Body of pancreas (tissue), 4 donors: ENCODE measurements around the gene NTF3. TPM values are rescaled to one million over a fixed set of nuclear protein-coding genes. Genes with fewer than 3 reads are reported as not detected.

ENCODE experiments used
- ATAC-seq: fragments of 150-250 bp; one replicate; pipeline ENCODE4 v1.9.1; 2016
- DNase-seq, 4 donors: peaks; one replicate each; pipeline ENCODE4 v3.0.0-alpha.2; 2019
- H3K27ac ChIP-seq, 4 donors: fragments of 200-600 bp; sonication (generic); 1 replicate in 3 of 4; 2 replicates in 1 of 4; pipeline versions ENCODE4 v1.5.1 to v1.6.1; 2016 to 2019; ENCODE audit warnings: mild to moderate bottlenecking in 1 of 4, mixed read lengths in 1 of 4, moderate library complexity in 1 of 4
- H3K27me3 ChIP-seq, 2 donors: fragments of 200-600 bp; sonication (generic); one replicate each; pipeline ENCODE4 v1.6.0; 2016; ENCODE audit warnings: mild to moderate bottlenecking in 1 of 2
- H3K36me3 ChIP-seq, 2 donors: fragments of 200-600 bp; sonication (generic); replicated peaks in 1 of 2; 2 replicates each; pipeline ENCODE4 v1.5.1; 2016; ENCODE audit warnings: low read depth in 2 of 2; ENCODE audit not compliant: insufficient read depth in 1 of 2
- H3K4me1 ChIP-seq: fragments of 200-600 bp; sonication (generic); one replicate; pipeline ENCODE4 v1.6.0; 2016
- H3K4me3 ChIP-seq, 2 donors: fragments of 200-600 bp; sonication (generic); 1 replicate in 1 of 2; 2 replicates in 1 of 2; pipeline ENCODE4 v1.5.1; 2016 to 2019
- H3K9me3 ChIP-seq, 3 donors: fragments of 200-600 bp; sonication (generic); 1 replicate in 2 of 3; 2 replicates in 1 of 3; pipeline ENCODE4 v1.5.1; 2016
- POLR2A ChIP-seq, 3 donors: fragments of 450-650 bp; IDR thresholded peaks; one replicate each; pipeline ENCODE4 v1.6.1; 2016; ENCODE audit warnings: antibody characterized with exemption in 3 of 3, mild to moderate bottlenecking in 2 of 3
- WGBS, 2 donors: methylation state at CpG; one replicate each; pipeline ENCODE4 v1.1.5; 2017; 5-methylcytosine and 5-hydroxymethylcytosine counted together
- intact Hi-C: fragments of 100-400 bp; cut with DNase I; formaldehyde crosslinking; loops from one replicate; pipeline ENCODE4 v1.15.1; 2023
- total RNA-seq, 2 donors: library from RNA; depleted of rRNA; stranded (reverse); fragments of >200 nt; gene quantifications; one replicate each; pipeline ENCODE4 v1.1.0, GENCODE V29; 2016
- TF ChIP-seq, protein P1 (sequence below), 7 experiments: fragments of 450-650 bp in 4 of 7; fragments of 200-600 bp in 3 of 7; sonication (generic) in 3 of 7; IDR thresholded peaks; one replicate each; pipeline ENCODE4 v1.5.1; 2016 to 2019; ENCODE audit warnings: antibody characterized with exemption in 7 of 7

NTF3 gene
- total RNA-seq, 2 donors from 2014 or later, result not detected

- intact Hi-C loops, result no loop called here
- Histone ChIP-seq H3K27me3 (no peaks in the 10 kb centered on the region), H3K4me1 (no peaks in the 10 kb centered on the region), H3K27ac (no peak overlapping the region), H3K9me3 (no peaks in the 10 kb centered on the region), H3K4me3 (no peak overlapping the region), H3K36me3 (no peaks in the 10 kb centered on the region)
- ATAC-seq (no peak), DNase-seq (no peak)
- WGBS, 2 donors, result 76 to 77% methylated on average over 20 of the region's 20 CpGs
- TF ChIP-seq, protein P1, sequence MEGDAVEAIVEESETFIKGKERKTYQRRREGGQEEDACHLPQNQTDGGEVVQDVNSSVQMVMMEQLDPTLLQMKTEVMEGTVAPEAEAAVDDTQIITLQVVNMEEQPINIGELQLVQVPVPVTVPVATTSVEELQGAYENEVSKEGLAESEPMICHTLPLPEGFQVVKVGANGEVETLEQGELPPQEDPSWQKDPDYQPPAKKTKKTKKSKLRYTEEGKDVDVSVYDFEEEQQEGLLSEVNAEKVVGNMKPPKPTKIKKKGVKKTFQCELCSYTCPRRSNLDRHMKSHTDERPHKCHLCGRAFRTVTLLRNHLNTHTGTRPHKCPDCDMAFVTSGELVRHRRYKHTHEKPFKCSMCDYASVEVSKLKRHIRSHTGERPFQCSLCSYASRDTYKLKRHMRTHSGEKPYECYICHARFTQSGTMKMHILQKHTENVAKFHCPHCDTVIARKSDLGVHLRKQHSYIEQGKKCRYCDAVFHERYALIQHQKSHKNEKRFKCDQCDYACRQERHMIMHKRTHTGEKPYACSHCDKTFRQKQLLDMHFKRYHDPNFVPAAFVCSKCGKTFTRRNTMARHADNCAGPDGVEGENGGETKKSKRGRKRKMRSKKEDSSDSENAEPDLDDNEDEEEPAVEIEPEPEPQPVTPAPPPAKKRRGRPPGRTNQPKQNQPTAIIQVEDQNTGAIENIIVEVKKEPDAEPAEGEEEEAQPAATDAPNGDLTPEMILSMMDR (IDR thresholded peaks at IDR 0.05), result no peak
- no peak for TF ChIP-seq POLR2A (IDR thresholded peaks at IDR 0.05)
These were observed 89.8 kb downstream of the NTF3 start for GRCh38 chr12:5521456-5522325.

- TF ChIP-seq POLR2A (IDR thresholded peaks at IDR 0.05), result no peak
- TF ChIP-seq, protein P1 (IDR thresholded peaks at IDR 0.05), result no peak
- DNase-seq (no peak), ATAC-seq (no peak)
- intact Hi-C loops, result no loop called here
- WGBS, 2 donors, result 67 to 73% methylated on average over 10 of the region's 11 CpGs
- Histone ChIP-seq H3K4me1 (no peaks in the 10 kb centered on the region), H3K9me3 (no peaks in the 10 kb centered on the region), H3K36me3 (no peaks in the 10 kb centered on the region), H3K27me3 (no peaks in the 10 kb centered on the region), H3K27ac (no peak overlapping the region), H3K4me3 (no peak overlapping the region)
These were observed 90.8 kb downstream of the NTF3 start for GRCh38 chr12:5522432-5523335.

DNA sequence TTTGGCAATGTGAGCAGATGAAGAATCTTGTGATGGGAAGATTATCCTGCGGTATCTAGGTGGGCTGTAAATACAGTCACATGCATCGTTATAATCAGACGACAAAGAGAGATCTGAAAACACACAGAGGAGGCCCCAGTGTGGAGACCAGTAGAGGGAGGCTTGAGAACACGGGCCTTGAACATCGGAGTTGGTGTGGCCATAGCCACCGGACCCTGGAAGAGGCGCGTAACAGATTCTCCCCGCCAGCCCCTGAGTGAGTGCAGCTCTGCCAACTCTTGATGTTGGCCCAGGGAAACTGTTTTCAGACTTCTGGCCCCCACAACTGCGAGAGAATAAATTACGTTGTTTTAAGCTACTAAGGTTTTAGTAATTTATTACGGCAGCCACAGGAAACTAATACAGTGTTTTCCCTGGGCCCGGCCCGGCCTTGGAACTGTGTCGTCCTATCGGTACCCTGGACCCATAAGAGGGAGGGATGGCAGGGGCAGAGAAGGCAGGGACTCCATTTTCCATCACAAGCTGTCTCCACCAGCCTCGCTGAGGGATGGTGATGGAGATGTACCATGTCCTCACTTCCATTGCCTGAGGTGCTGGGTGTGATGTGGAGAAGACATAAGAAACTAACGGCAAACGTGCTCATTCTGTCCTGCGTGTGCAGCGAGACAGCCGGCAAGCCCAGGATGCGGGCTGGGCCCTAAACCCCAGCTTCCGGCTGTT lies 91.6 kb downstream of the NTF3 start:
- 82 to 83% methylated on average over 24 of the region's 24 CpGs for whole genome bisulfite sequencing, 2 donors
- Histone ChIP-seq H3K27ac (no peak overlapping the region), H3K27me3 (no peaks in the 10 kb centered on the region), H3K9me3 (no peaks in the 10 kb centered on the region), H3K36me3 (no peaks in the 10 kb centered on the region), H3K4me1 (no peaks in the 10 kb centered on the region), H3K4me3 (no peak overlapping the region)
- intact Hi-C loops, result no loop called here
- DNase-seq (no peak), ATAC-seq (no peak)
- TF ChIP-seq, protein P1 (IDR thresholded peaks at IDR 0.05), result no peak
- TF ChIP-seq POLR2A (IDR thresholded peaks at IDR 0.05), result no peak

GRCh38 chr12:5524116-5524768 lies 92.3 kb downstream of the NTF3 start:
- ATAC-seq, result no peak
- intact Hi-C loops, result no loop called here

More at GRCh38 chr12:5524116-5524768, 92.3 kb downstream of the NTF3 start:
- Histone ChIP-seq H3K4me1 (no peaks in the 10 kb centered on the region), H3K9me3 (no peaks in the 10 kb centered on the region), H3K27me3 (no peaks in the 10 kb centered on the region), H3K36me3 (no peaks in the 10 kb centered on the region), H3K4me3 (no peak overlapping the region), H3K27ac (no peak overlapping the region)
- no peak for DNase-seq
- 78 to 80% methylated on average over 8 to 12 of the region's 12 CpGs for WGBS, 2 donors
- TF ChIP-seq POLR2A (IDR thresholded peaks at IDR 0.05), result no peak
- TF ChIP-seq, protein P1 (IDR thresholded peaks at IDR 0.05), result no peak
